ENCODE measurements around the gene FCGR1A. TPM values are rescaled to one million over a fixed set of nuclear protein-coding genes. Genes with fewer than 3 reads are reported as not detected.
"Not testable (repeated sequence)": the region's sequence is repeated elsewhere in the genome, so short reads cannot be mapped to it uniquely, and the experiment has no call there.

FCGR1A gene
- polyA plus RNA-seq, 1 donor (not counting 4 experiments of a cell fraction or from before 2014, with no cell fraction given) = not detected

- H2AFZ ChIP-seq (ENCODE audit: control insufficient read depth, low read length); H3K36me3 ChIP-seq (ENCODE audit: control insufficient read depth in 2 of 2, extremely low read depth in 1 of 2, insufficient read depth in 2 of 2, low read length in 2 of 2); H3K27me3 ChIP-seq (ENCODE audit: control insufficient read depth, extremely low read depth, insufficient read depth, low read length); H3K9me1 ChIP-seq (ENCODE audit: control insufficient read depth, extremely low read depth, insufficient read depth, low read length); H3K9me3 ChIP-seq (ENCODE audit: control insufficient read depth, low read depth, low read length); FAIRE-seq; dilution Hi-C loops (cut with MboI; ENCODE audit: extremely low pct_ligation_motif_present, low sequenced_read_pairs); DNase-seq (ENCODE audit: low read depth, low spot score); H4K20me1 ChIP-seq (ENCODE audit: control insufficient read depth, extremely low read depth, insufficient read depth, low read length); H3K4me1 ChIP-seq (ENCODE audit: control insufficient read depth, extremely low read depth, insufficient read depth, low read length); H3K79me2 ChIP-seq (ENCODE audit: control insufficient read depth, insufficient read depth, low read length): not testable (repeated sequence)
- H3K27ac ChIP-seq (ENCODE audit: control insufficient read depth, insufficient read depth, low read length) = peak overlapping the region; percentile 43
- peak overlapping the region; percentile 67 for H3K9ac ChIP-seq (ENCODE audit: control insufficient read depth, extremely low read depth, insufficient read depth, low read length)
- H3K4me3 ChIP-seq (ENCODE audit: control insufficient read depth in 2 of 3, extremely low read depth in 1 of 3, insufficient read depth in 2 of 3, low read depth in 1 of 3, low read length in 3 of 3) = peak overlapping the region; percentile 29 to 54 (median 31)
- TF ChIP-seq CTCF (optimal IDR thresholded peaks at IDR 0.05 in 1 of 3, IDR thresholded peaks at IDR 0.05 in 1 of 3, conservative IDR thresholded peaks at IDR 0.05 in 1 of 3; ENCODE audit: extremely low read depth in 1 of 3, insufficient read depth in 2 of 3, low read length in 3 of 3) = peak in 1 of 3 experiments; percentile 2
- H3K4me2 ChIP-seq (ENCODE audit: control insufficient read depth, extremely low read depth, insufficient read depth, low read depth, low read length) = peak overlapping the region; percentile 45
Observed at GRCh38 chr1:149812893-149813801, 30.7 kb downstream of the FCGR1A start.

GRCh38 chr1:149820387-149820786 lies 37.9 kb downstream of the FCGR1A start:
- H3K4me2 ChIP-seq (ENCODE audit: control insufficient read depth, extremely low read depth, insufficient read depth, low read depth, low read length); FAIRE-seq; H4K20me1 ChIP-seq (ENCODE audit: control insufficient read depth, extremely low read depth, insufficient read depth, low read length); DNase-seq (ENCODE audit: low read depth, low spot score); H3K9me3 ChIP-seq (ENCODE audit: control insufficient read depth, low read depth, low read length); dilution Hi-C loops (cut with MboI; ENCODE audit: extremely low pct_ligation_motif_present, low sequenced_read_pairs); H2AFZ ChIP-seq (ENCODE audit: control insufficient read depth, low read length); H3K9ac ChIP-seq (ENCODE audit: control insufficient read depth, extremely low read depth, insufficient read depth, low read length); H3K79me2 ChIP-seq (ENCODE audit: control insufficient read depth, insufficient read depth, low read length); H3K9me1 ChIP-seq (ENCODE audit: control insufficient read depth, extremely low read depth, insufficient read depth, low read length); H3K4me1 ChIP-seq (ENCODE audit: control insufficient read depth, extremely low read depth, insufficient read depth, low read length); H3K4me3 ChIP-seq (ENCODE audit: control insufficient read depth in 2 of 3, extremely low read depth in 1 of 3, insufficient read depth in 2 of 3, low read depth in 1 of 3, low read length in 3 of 3); H3K36me3 ChIP-seq (ENCODE audit: control insufficient read depth in 2 of 2, extremely low read depth in 1 of 2, insufficient read depth in 2 of 2, low read length in 2 of 2); H3K27me3 ChIP-seq (ENCODE audit: control insufficient read depth, extremely low read depth, insufficient read depth, low read length); H3K27ac ChIP-seq (ENCODE audit: control insufficient read depth, insufficient read depth, low read length): not testable (repeated sequence)

- DNase-seq (ENCODE audit: low read depth, low spot score) = not testable (repeated sequence)
Observed at GRCh38 chr1:149826555-149826954, 44.1 kb downstream of the FCGR1A start.

GRCh38 chr1:149831764-149832315 lies 49.3 kb downstream of the FCGR1A start:
- not testable (repeated sequence) for DNase-seq (ENCODE audit: low read depth, low spot score); FAIRE-seq

More at GRCh38 chr1:149826555-149826954, 44.1 kb downstream of the FCGR1A start:
- H3K9me1 ChIP-seq (ENCODE audit: control insufficient read depth, extremely low read depth, insufficient read depth, low read length); FAIRE-seq; H3K36me3 ChIP-seq (ENCODE audit: control insufficient read depth in 2 of 2, extremely low read depth in 1 of 2, insufficient read depth in 2 of 2, low read length in 2 of 2); H3K79me2 ChIP-seq (ENCODE audit: control insufficient read depth, insufficient read depth, low read length); H3K4me2 ChIP-seq (ENCODE audit: control insufficient read depth, extremely low read depth, insufficient read depth, low read depth, low read length); H3K4me3 ChIP-seq (ENCODE audit: control insufficient read depth in 2 of 3, extremely low read depth in 1 of 3, insufficient read depth in 2 of 3, low read depth in 1 of 3, low read length in 3 of 3); H3K27ac ChIP-seq (ENCODE audit: control insufficient read depth, insufficient read depth, low read length); H3K9ac ChIP-seq (ENCODE audit: control insufficient read depth, extremely low read depth, insufficient read depth, low read length); H2AFZ ChIP-seq (ENCODE audit: control insufficient read depth, low read length); H3K4me1 ChIP-seq (ENCODE audit: control insufficient read depth, extremely low read depth, insufficient read depth, low read length); H4K20me1 ChIP-seq (ENCODE audit: control insufficient read depth, extremely low read depth, insufficient read depth, low read length); H3K27me3 ChIP-seq (ENCODE audit: control insufficient read depth, extremely low read depth, insufficient read depth, low read length); dilution Hi-C loops (cut with MboI; ENCODE audit: extremely low pct_ligation_motif_present, low sequenced_read_pairs); H3K9me3 ChIP-seq (ENCODE audit: control insufficient read depth, low read depth, low read length): not testable (repeated sequence)

More at GRCh38 chr1:149831764-149832315, 49.3 kb downstream of the FCGR1A start:
- H3K9me3 ChIP-seq (ENCODE audit: control insufficient read depth, low read depth, low read length); H3K27me3 ChIP-seq (ENCODE audit: control insufficient read depth, extremely low read depth, insufficient read depth, low read length); dilution Hi-C loops (cut with MboI; ENCODE audit: extremely low pct_ligation_motif_present, low sequenced_read_pairs); H2AFZ ChIP-seq (ENCODE audit: control insufficient read depth, low read length); H3K27ac ChIP-seq (ENCODE audit: control insufficient read depth, insufficient read depth, low read length); H3K9ac ChIP-seq (ENCODE audit: control insufficient read depth, extremely low read depth, insufficient read depth, low read length); H3K4me1 ChIP-seq (ENCODE audit: control insufficient read depth, extremely low read depth, insufficient read depth, low read length); H3K79me2 ChIP-seq (ENCODE audit: control insufficient read depth, insufficient read depth, low read length); H3K9me1 ChIP-seq (ENCODE audit: control insufficient read depth, extremely low read depth, insufficient read depth, low read length); H3K4me2 ChIP-seq (ENCODE audit: control insufficient read depth, extremely low read depth, insufficient read depth, low read depth, low read length); H3K36me3 ChIP-seq (ENCODE audit: control insufficient read depth in 2 of 2, extremely low read depth in 1 of 2, insufficient read depth in 2 of 2, low read length in 2 of 2); H3K4me3 ChIP-seq (ENCODE audit: control insufficient read depth in 2 of 3, extremely low read depth in 1 of 3, insufficient read depth in 2 of 3, low read depth in 1 of 3, low read length in 3 of 3); H4K20me1 ChIP-seq (ENCODE audit: control insufficient read depth, extremely low read depth, insufficient read depth, low read length): not testable (repeated sequence)
